ENCODE results near the gene GALNT6.

GALNT6 gene

GRCh38 chr12:51368640-51369517 is 22.3 kb downstream of the GALNT6 start:
- no peak for TF ChIP-seq CTCF (IDR thresholded peaks at IDR 0.05; ENCODE audit: low read depth, low read length)
- peak; percentile 61 to 67 for DNase-seq (ENCODE audit: low read depth in 2 of 2)
- H3K4me3 ChIP-seq (replicated peaks in 1 of 2; ENCODE audit: low read depth in 2 of 2, low read length in 2 of 2) = no peak overlapping the region

- no peak for TF ChIP-seq CTCF (IDR thresholded peaks at IDR 0.05; ENCODE audit: low read depth, low read length)
- no peak for DNase-seq (ENCODE audit: low read depth in 2 of 2)
- no peak overlapping the region for H3K4me3 ChIP-seq (replicated peaks in 1 of 2; ENCODE audit: low read depth in 2 of 2, low read length in 2 of 2)
These were observed 25.9 kb downstream of the GALNT6 start for GRCh38 chr12:51365276-51365675.

- DNase-seq (ENCODE audit: low read depth in 2 of 2) = no peak
- H3K4me3 ChIP-seq (replicated peaks in 1 of 2; ENCODE audit: low read depth in 2 of 2, low read length in 2 of 2) = no peak overlapping the region
- TF ChIP-seq CTCF (IDR thresholded peaks at IDR 0.05; ENCODE audit: low read depth, low read length) = no peak
These were observed 27.2 kb downstream of the GALNT6 start for GRCh38 chr12:51364001-51364400.

- no peak for DNase-seq (ENCODE audit: low read depth in 2 of 2)
- TF ChIP-seq CTCF (IDR thresholded peaks at IDR 0.05; ENCODE audit: low read depth, low read length) = no peak
- H3K4me3 ChIP-seq (replicated peaks in 1 of 2; ENCODE audit: low read depth in 2 of 2, low read length in 2 of 2) = no peak overlapping the region
These were observed 28.4 kb downstream of the GALNT6 start for GRCh38 chr12:51362747-51363342.

GRCh38 chr12:51362307-51362706 is 28.9 kb downstream of the GALNT6 start:
- DNase-seq (ENCODE audit: low read depth in 2 of 2) = no peak
- no peak for TF ChIP-seq CTCF (IDR thresholded peaks at IDR 0.05; ENCODE audit: low read depth, low read length)
- H3K4me3 ChIP-seq (replicated peaks in 1 of 2; ENCODE audit: low read depth in 2 of 2, low read length in 2 of 2) = no peak overlapping the region

GRCh38 chr12:51361161-51362016 is 29.8 kb downstream of the GALNT6 start:
- no peak for DNase-seq (ENCODE audit: low read depth in 2 of 2)
- peak; percentile 11 for TF ChIP-seq CTCF (IDR thresholded peaks at IDR 0.05; ENCODE audit: low read depth, low read length)
- no peak overlapping the region for H3K4me3 ChIP-seq (replicated peaks in 1 of 2; ENCODE audit: low read depth in 2 of 2, low read length in 2 of 2)
